GM21515 (cell line): Measurements from ENCODE around the gene USP35.

ENCODE experiments used
- ATAC-seq: cut with Tn5 transposase; IDR thresholded peaks from one replicate; pipeline ENCODE4 v1.9.1; 2021; ENCODE audit not compliant: unreplicated experiment

The USP35 gene, protein sequence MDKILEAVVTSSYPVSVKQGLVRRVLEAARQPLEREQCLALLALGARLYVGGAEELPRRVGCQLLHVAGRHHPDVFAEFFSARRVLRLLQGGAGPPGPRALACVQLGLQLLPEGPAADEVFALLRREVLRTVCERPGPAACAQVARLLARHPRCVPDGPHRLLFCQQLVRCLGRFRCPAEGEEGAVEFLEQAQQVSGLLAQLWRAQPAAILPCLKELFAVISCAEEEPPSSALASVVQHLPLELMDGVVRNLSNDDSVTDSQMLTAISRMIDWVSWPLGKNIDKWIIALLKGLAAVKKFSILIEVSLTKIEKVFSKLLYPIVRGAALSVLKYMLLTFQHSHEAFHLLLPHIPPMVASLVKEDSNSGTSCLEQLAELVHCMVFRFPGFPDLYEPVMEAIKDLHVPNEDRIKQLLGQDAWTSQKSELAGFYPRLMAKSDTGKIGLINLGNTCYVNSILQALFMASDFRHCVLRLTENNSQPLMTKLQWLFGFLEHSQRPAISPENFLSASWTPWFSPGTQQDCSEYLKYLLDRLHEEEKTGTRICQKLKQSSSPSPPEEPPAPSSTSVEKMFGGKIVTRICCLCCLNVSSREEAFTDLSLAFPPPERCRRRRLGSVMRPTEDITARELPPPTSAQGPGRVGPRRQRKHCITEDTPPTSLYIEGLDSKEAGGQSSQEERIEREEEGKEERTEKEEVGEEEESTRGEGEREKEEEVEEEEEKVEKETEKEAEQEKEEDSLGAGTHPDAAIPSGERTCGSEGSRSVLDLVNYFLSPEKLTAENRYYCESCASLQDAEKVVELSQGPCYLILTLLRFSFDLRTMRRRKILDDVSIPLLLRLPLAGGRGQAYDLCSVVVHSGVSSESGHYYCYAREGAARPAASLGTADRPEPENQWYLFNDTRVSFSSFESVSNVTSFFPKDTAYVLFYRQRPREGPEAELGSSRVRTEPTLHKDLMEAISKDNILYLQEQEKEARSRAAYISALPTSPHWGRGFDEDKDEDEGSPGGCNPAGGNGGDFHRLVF

GRCh38 chr11:78188286-78189173 is at the start of gene USP35, which contains the start of gene KCTD21:
Gene USP35 (plus strand): TSS chr11:78188919. CDS start chr11:78196246, 7,327 bp downstream.
Gene KCTD21 (minus strand): TSS chr11:78188626. CDS start chr11:78174554, 14,072 bp downstream.
- peak; percentile 97 for ATAC-seq

DNA sequence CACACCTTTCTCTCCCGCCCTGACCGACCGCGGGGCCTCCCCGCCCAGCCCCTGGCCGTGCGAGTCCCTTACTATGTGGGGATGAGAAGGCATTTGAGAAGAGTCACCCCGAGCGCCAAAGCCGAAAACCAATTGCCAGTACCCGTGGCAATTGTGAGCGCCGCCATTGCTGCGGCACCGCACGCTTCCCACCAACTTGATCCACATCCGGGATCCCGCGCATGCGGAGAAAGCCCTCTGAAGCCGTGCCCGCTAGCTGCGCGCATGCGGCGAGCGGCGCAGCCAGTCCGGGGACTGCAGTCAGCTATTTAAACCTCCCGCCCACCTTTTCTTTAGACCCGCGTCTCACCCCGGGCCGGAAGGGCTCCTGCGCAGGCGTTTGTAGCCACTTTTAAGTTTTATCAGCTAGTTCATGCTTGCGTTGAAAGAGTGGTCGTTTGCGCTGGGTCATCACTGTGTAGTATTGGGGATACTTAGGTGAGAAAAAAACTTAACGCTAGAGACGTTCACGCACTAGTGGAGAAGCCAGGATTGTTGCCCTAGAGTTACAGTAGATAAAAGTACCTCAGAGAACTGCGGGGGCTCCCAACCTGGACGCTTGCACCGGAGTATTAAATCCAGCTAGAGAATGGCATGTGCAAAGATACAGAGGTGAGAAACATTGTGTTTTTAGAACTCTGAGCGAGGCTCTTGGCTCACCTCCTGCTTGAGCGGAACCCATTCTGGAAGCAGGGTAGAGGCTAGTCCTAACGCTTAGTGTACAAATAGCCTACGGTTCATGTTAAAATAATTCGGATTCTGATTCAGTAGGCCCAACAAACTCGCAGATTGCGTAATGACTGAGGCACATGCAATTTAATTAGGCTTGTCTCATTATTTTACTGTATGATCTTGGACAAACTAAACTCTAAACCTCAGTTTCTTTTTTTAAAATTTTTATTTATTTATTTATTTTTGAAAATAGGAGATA is 49.0 kb upstream of the USP35 start, which contains the start of gene ALG8:
TSS of gene ALG8 (minus strand) at position 205 of the 970 bp plus-strand sequence. CDS start at position 167, 38 bp downstream.
- peak; percentile 89 for ATAC-seq

DNA sequence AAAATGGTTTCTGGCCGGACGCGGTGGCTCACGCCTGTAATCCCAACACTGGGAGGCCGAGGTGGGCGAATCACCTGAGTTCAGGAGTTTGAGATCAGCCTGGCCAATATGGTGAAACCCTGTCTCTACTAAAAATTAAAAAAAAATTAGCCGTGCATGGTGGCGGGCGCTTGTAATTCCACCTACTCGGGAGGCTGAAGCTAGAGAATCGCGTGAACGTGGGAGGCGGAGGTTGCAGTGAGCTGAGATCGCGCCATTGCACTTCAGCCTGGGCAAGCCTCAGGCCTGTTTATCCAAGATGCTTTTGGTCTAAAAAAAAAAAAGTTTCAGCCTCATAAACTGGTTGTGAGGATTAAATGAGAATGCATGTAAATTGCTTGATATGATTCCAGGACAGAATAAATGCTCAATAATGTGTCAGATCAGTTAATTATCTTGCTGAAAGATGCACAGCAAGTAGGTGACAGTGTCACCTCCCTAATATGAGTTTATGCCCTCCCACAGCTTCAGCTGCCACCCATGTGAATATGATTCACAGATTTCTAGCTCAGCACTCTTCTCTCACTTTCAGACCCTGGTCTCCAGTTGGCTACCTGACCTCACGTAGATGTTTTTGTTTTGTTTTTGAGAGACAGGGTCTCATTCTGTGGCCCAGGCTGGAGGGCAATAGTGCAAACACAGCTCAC is 48.2 kb upstream of the USP35 start:
- no peak for ATAC-seq

DNA sequence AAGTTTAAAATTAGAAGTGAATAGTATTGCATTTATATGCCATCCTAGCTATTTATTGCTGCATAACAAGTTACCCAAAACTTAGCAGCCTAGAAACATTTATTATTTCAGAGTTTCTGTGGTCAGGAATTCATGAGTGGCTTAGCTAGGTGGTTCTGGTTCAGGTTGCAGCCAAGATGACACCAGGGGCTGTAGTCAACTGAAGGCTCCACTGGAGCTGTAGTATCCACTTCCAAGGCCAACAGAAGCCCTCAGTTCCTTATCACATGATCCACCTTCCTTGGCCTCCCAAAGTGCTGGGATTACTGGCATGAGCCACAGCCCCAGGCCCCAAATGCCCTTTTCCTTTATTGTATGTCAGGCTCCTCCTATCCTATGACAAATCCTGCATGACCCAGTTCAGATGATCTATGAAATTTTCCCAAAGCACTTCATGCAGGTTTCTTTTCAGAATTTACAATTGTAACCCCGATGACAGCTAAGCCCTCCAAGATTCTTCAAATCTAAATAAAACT is 43.2 kb upstream of the USP35 start:
- ATAC-seq = no peak

- ATAC-seq = no peak
Measured at GRCh38 chr11:78147807-78148206, 40.9 kb upstream of the USP35 start.

GRCh38 chr11:78149646-78150045 is 39.1 kb upstream of the USP35 start:
- no peak for ATAC-seq

DNA sequence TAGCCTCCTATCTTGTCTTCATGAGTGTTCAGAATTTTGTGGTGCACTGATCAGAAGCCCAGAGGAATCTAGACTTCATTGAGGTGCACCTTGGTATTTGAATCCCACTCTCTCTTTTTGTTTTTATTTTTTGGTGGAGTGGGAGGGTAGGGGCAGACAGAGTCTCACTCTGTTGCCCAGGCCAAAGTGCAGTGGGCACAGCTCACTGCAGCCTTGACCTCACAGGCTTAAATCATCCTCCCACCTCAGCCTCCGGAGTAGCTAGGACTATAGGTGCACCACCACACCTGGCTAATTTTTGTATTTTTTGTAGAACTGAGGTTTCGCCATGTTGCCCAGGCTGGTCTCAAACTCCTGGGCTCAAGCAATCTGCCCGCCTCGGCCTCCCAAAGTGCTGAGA is 38.4 kb upstream of the USP35 start:
- no peak for ATAC-seq

DNA sequence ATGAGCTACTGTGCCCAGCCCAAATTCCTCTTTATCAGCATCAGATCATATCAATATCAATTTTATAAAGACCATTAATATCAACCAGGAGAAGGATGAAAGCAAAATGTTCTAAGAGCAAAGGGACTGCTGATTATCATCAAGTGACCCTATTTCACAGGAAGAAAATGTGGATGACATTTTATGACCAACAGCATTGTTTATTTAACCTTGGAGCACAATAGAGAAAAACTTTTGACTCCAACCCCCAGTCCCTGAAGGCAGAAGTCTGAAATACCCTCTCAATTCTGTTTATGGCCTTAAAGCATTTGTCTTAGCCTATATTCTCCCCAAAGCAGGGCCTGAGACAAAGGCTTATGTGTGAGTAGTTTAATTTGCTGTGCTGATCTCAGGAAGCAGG is 38.0 kb upstream of the USP35 start:
- no peak for ATAC-seq

GRCh38 chr11:78151804-78152203 is 36.9 kb upstream of the USP35 start:
- ATAC-seq = no peak

GRCh38 chr11:78156127-78156844 is 32.4 kb upstream of the USP35 start:
- no peak for ATAC-seq

DNA sequence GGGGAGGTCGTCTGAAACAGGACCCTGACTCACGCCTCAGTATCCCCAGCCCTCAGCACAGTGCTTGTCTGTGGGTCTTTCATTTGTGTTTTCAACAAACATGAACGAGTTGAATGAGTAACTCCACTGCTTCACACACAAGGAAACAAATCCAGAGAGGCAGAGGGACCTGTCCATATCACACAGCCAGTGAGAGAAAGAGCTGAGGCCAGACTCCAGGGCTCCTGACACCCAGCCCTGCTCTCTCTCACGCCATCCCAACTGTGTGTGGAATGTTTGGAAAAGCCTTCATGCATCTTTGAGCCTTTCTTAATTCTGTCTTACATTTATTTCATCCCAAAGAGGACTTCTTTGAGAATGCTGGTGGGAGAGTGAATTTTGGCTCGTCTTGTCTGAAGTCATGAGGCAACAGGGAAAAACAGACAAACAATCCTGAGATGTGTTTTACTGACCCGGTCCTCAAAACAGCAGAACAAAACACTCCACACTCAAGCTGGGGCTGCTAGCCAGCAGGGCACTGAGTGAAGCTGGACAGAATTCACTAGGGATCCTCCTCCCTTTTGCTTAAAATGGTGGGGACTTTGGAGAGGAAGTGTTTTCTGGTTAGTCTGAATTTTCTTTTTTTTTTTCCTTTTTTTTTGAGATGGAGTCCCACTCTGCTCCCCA is 29.6 kb upstream of the USP35 start:
- ATAC-seq = no peak

DNA sequence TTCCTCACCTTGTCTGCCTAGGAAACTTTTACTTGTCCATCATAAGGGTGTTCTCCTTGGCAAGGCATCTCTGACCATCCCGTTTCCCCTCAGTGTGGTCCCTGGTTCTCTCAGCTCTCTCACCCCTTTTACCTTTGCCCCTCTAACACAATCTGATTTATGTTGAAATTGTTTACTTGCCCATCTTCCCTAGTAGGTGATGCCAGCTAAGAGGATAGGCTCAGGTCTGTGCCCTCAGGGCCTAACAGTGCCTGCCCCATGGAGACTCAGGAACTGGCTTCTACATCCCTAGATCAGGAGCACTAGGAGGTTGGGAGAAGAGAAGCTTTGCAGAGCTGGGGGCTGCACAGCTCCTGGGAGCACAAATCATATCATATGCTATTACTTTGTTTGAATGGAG is 28.2 kb upstream of the USP35 start:
- ATAC-seq = no peak

DNA sequence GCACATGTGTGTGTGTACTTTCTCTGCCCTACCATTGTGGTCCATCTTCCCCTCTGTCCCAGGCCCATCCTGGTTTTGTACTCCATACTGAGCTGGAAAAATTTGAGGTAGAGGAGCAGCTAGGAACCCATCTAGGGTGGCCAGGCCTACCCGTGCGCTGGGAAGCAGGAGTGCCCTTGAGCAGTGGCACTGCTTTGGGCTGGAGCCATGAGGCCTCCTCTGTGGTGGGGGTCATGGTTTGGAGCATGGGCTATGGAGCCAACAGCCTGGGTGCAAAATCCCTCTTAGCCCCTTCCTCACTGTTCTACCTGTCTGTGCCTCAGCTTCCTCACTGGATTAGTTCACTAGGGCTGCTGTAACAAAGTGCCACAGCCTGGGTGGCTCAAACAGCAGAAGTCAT is 27.4 kb upstream of the USP35 start:
- no peak for ATAC-seq

- no peak for ATAC-seq
Measured at GRCh38 chr11:78161962-78162371, 26.8 kb upstream of the USP35 start.

DNA sequence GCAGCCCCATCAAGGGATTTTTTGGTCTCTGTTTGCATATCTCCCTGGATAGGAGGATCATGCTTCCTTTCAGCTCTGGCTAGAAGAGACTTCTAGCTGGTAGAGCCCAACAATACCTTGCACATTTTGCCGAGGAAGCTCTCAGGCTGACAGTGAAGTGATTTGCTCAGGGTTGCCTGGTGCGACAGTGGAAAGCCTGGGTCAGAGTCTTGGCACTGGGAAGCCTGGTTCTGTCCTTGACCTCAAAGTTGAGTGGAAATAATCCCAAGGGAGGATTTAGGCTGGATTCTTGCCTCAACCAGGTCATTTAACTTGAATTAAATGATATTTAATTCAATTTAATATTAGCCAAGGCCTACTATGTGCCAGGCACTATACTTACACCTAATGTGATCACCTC is 24.9 kb upstream of the USP35 start:
- ATAC-seq = no peak

GRCh38 chr11:78164471-78164870 is 24.2 kb upstream of the USP35 start:
- ATAC-seq = no peak

- ATAC-seq = no peak
Measured at GRCh38 chr11:78166855-78167469, 21.8 kb upstream of the USP35 start.
